IMR-90 (cell line): ENCODE results near the gene AHNAK2. TPM values are rescaled to one million over a fixed set of nuclear protein-coding genes. Genes with fewer than 3 reads are reported as not detected.

Experiments
- ATAC-seq: fragments of 200-7000 bp; cut with Tn5 transposase; 2 replicates; pipeline ENCODE4 v1.9.1; 2020; ENCODE audit warnings: low read depth, mild to moderate bottlenecking, moderate library complexity
- BruUV-seq: library from RNA; stranded (reverse); fragments of 400-500 nt; replicated peaks from 2 replicates; lab custom pipeline; 2021; lab: Mats Ljungman, UMichigan
- CTCF ChIA-PET: fragments of 300-600 bp; formaldehyde crosslinking; extraction: SDS; loops from one replicate; lab custom pipeline; 2021; ENCODE audit warnings: antibody characterized with exemption; lab: Yijun Ruan, JAX
- POLR2A ChIA-PET: fragments of 300-600 bp; sonication (Branson Sonifier 250); formaldehyde crosslinking; loops from one replicate; lab custom pipeline; 2022; ENCODE audit warnings: antibody characterized with exemption; ENCODE audit not compliant: unreplicated experiment; lab: Charles Lee
- DNase-seq: peaks from one replicate; pipeline ENCODE4 v3.0.0; 2013
- H2AFZ ChIP-seq: replicated peaks from 2 replicates; pipeline ENCODE3; 2013; ENCODE audit warnings: low read length, mild to moderate bottlenecking; ENCODE audit not compliant: poor library complexity
- H2AK5ac ChIP-seq: 2 replicates; pipeline ENCODE4 v1.6.1; 2013; ENCODE audit warnings: low read depth, low read length, inconsistent platforms
- H2AK9ac ChIP-seq: replicated peaks from 2 replicates; pipeline ENCODE3; 2013; ENCODE audit warnings: mild to moderate bottlenecking, low read depth, low read length, moderate library complexity; ENCODE audit not compliant: poor library complexity
- H2BK120ac ChIP-seq: 2 replicates; pipeline ENCODE4 v1.6.1; 2013; ENCODE audit warnings: low read depth, low read length, inconsistent platforms
- H2BK15ac ChIP-seq: 3 replicates; pipeline ENCODE4 v1.6.1; 2013; ENCODE audit warnings: low read depth, low read length, inconsistent platforms
- H2BK20ac ChIP-seq: 2 replicates; pipeline ENCODE4 v1.6.1; 2013; ENCODE audit warnings: low read depth, mild to moderate bottlenecking, inconsistent platforms, low read length, moderate library complexity
- H2BK5ac ChIP-seq: 2 replicates; pipeline ENCODE4 v1.6.1; 2013; ENCODE audit warnings: mild to moderate bottlenecking, low read depth, low read length, inconsistent platforms; ENCODE audit not compliant: poor library complexity, severe bottlenecking
- H3K14ac ChIP-seq: replicated peaks from 2 replicates; pipeline ENCODE4 v1.6.1; 2013; ENCODE audit warnings: low read depth, low read length, inconsistent platforms
- H3K18ac ChIP-seq: 2 replicates; pipeline ENCODE4 v1.6.1; 2013; ENCODE audit warnings: low read depth, low read length, control low read depth
- H3K23ac ChIP-seq: 2 replicates; pipeline ENCODE4 v1.6.1; 2013; ENCODE audit warnings: low read depth, low read length, inconsistent platforms
- H3K27ac ChIP-seq: 2 replicates; pipeline ENCODE4 v1.5.1; 2013; ENCODE audit warnings: mild to moderate bottlenecking, control low read depth, low read length; ENCODE audit not compliant: insufficient read depth
- H3K27me3 ChIP-seq: 2 replicates; pipeline ENCODE4 v1.6.1; 2013; ENCODE audit warnings: low read length; ENCODE audit not compliant: control insufficient read depth, insufficient read depth
- H3K36me3 ChIP-seq: 2 replicates; pipeline ENCODE4 v1.6.1; 2013; ENCODE audit warnings: low read length, mixed read lengths; ENCODE audit not compliant: control insufficient read depth, insufficient read depth
- H3K4ac ChIP-seq: 2 replicates; pipeline ENCODE4 v1.6.1; 2013; ENCODE audit warnings: low read depth, low read length, inconsistent platforms
- H3K4me1 ChIP-seq: 2 replicates; pipeline ENCODE4 v1.6.1; 2013; ENCODE audit warnings: low read length, mixed read lengths; ENCODE audit not compliant: control insufficient read depth, insufficient read depth
- H3K4me2 ChIP-seq: 2 replicates; pipeline ENCODE4 v1.6.1; 2013; ENCODE audit warnings: low read depth, mild to moderate bottlenecking, control low read depth, low read length, moderate library complexity
- H3K4me3 ChIP-seq: 2 replicates; pipeline ENCODE4 v1.5.1; 2013; ENCODE audit warnings: low read depth, mild to moderate bottlenecking, control low read depth, low read length, moderate library complexity; ENCODE audit not compliant: insufficient read depth
- H3K56ac ChIP-seq: 2 replicates; pipeline ENCODE4 v1.6.1; 2013; ENCODE audit warnings: low read length, inconsistent platforms; ENCODE audit not compliant: insufficient read depth; ENCODE audit errors: extremely low read depth
- H3K79me1 ChIP-seq, 2 experiments: 2 replicates each; pipeline ENCODE4 v1.6.1; 2013; ENCODE audit warnings: low read length in 2 of 2, inconsistent platforms in 1 of 2, low read depth in 1 of 2
- H3K9ac ChIP-seq: 2 replicates; pipeline ENCODE4 v1.6.1; 2013; ENCODE audit warnings: low read depth, low read length, control low read depth
- H3K9me1 ChIP-seq: 2 replicates; pipeline ENCODE4 v1.6.1; 2013; ENCODE audit warnings: low read length, inconsistent platforms; ENCODE audit not compliant: insufficient read depth
- H3K9me3 ChIP-seq: 2 replicates; pipeline ENCODE4 v1.6.1; 2013; ENCODE audit warnings: low read length; ENCODE audit not compliant: control insufficient read depth, insufficient read depth
- H4K20me1 ChIP-seq: 2 replicates; pipeline ENCODE4 v1.6.1; 2013; ENCODE audit warnings: low read length, inconsistent platforms; ENCODE audit not compliant: insufficient read depth
- H4K5ac ChIP-seq: 2 replicates; pipeline ENCODE4 v1.6.1; 2013; ENCODE audit warnings: mild to moderate bottlenecking, low read depth, low read length, control low read depth
- H4K8ac ChIP-seq, 2 experiments: 2 replicates each; pipeline ENCODE4 v1.6.1; 2013; ENCODE audit warnings: low read depth in 2 of 2, low read length in 2 of 2, control low read depth in 1 of 2, inconsistent platforms in 1 of 2
- H4K91ac ChIP-seq: 2 replicates; pipeline ENCODE4 v1.6.1; 2013; ENCODE audit warnings: low read depth, low read length, inconsistent platforms; ENCODE audit not compliant: insufficient read depth
- BHLHE40 ChIP-seq: fragments of 150-350 bp; IDR thresholded peaks from 2 replicates; pipeline ENCODE4 v1.6.1; 2016; ENCODE audit warnings: mild to moderate bottlenecking, low read depth, low read length
- CEBPB ChIP-seq: IDR thresholded peaks from 2 replicates; pipeline ENCODE4 v1.6.1; 2012; ENCODE audit warnings: low read depth, low read length, improper control_type of control experiment
- CHD1 ChIP-seq: IDR thresholded peaks from 2 replicates; pipeline ENCODE4 v1.6.1; 2012; ENCODE audit warnings: low read depth, low read length, improper control_type of control experiment
- ELK1 ChIP-seq: fragments of 150-350 bp; IDR thresholded peaks from 2 replicates; pipeline ENCODE4 v1.6.1; 2016; ENCODE audit warnings: low read depth, mild to moderate bottlenecking, low read length, moderate library complexity, borderline replicate concordance
- FOS ChIP-seq: fragments of 150-350 bp; IDR thresholded peaks from 2 replicates; pipeline ENCODE4 v1.6.1; 2016; ENCODE audit warnings: low read depth, low read length
- MAFK ChIP-seq: IDR thresholded peaks from 2 replicates; pipeline ENCODE4 v1.6.1; 2012; ENCODE audit warnings: low read depth, low read length, improper control_type of control experiment
- MAZ ChIP-seq: IDR thresholded peaks from 2 replicates; pipeline ENCODE4 v1.6.1; 2012; ENCODE audit warnings: low read depth, mild to moderate bottlenecking, low read length, improper control_type of control experiment, moderate library complexity, borderline replicate concordance
- MXI1 ChIP-seq: IDR thresholded peaks from 2 replicates; pipeline ENCODE4 v1.6.1; 2012; ENCODE audit warnings: low read depth, mild to moderate bottlenecking, low read length, moderate library complexity, borderline replicate concordance
- NFE2L2 ChIP-seq: fragments of 150-350 bp; IDR thresholded peaks from 2 replicates; pipeline ENCODE4 v1.6.1; 2016; ENCODE audit warnings: low read depth, mild to moderate bottlenecking, low read length
- POLR2A ChIP-seq: IDR thresholded peaks from 2 replicates; pipeline ENCODE4 v1.6.1; 2012; ENCODE audit warnings: mild to moderate bottlenecking, low read depth, low read length
- RAD21 ChIP-seq: IDR thresholded peaks from 2 replicates; pipeline ENCODE4 v1.6.1; 2012; ENCODE audit warnings: low read length, improper control_type of control experiment
- RCOR1 ChIP-seq: IDR thresholded peaks from 2 replicates; pipeline ENCODE4 v1.6.1; 2012; ENCODE audit warnings: mild to moderate bottlenecking, low read length, improper control_type of control experiment; ENCODE audit not compliant: insufficient replicate concordance
- RFX5 ChIP-seq: IDR thresholded peaks from 2 replicates; pipeline ENCODE4 v1.8.0; 2012; ENCODE audit warnings: low read depth, mild to moderate bottlenecking, low read length, moderate library complexity
- SMC3 ChIP-seq: fragments of 150-350 bp; IDR thresholded peaks from 2 replicates; pipeline ENCODE4 v1.6.1; 2016; ENCODE audit warnings: low read depth, mild to moderate bottlenecking, antibody characterized with exemption, low read length, moderate library complexity
- USF2 ChIP-seq: fragments of 150-350 bp; IDR thresholded peaks from 2 replicates; pipeline ENCODE4 v1.6.1; 2017; ENCODE audit warnings: mild to moderate bottlenecking, antibody characterized with exemption, low read length, low read depth
- WGBS, 2 experiments: methylation state at CpG; one replicate each; pipeline versions ENCODE4 v1.1.5 to v1.1.7; 2013; ENCODE audit warnings: missing lambda C conversion rate in 2 of 2; ENCODE audit not compliant: insufficient read length in 1 of 2; ENCODE audit errors: extremely low coverage in 2 of 2; 5-methylcytosine and 5-hydroxymethylcytosine counted together
- dilution Hi-C: fragments of 300-500 bp; cut with HindIII; formaldehyde crosslinking; loops from one replicate; pipeline ENCODE4 v1.14.3; 2018; ENCODE audit warnings: low sequenced_read_pairs; ENCODE audit not compliant: unreplicated experiment
- in situ Hi-C: fragments of 300-500 bp; cut with MboI; formaldehyde crosslinking; loops from 3 replicates; pipeline ENCODE4 v1.14.3; 2019; ENCODE audit warnings: low sequenced_read_pairs, inconsistent platforms, mixed read lengths
- intact Hi-C: fragments of 100-400 bp; cut with micrococcal nuclease; formaldehyde crosslinking; loops from 2 replicates; pipeline ENCODE4 v1.10.0; 2022
- polyA plus RNA-seq, 3 experiments: library from polyadenylated mRNA; depleted of rRNA; stranded (reverse); fragments of >200 nt; gene quantifications; 2 replicates each; pipeline ENCODE4 v1.2.3, GENCODE V29; 2012; ENCODE audit warnings: low replicate concordance in 1 of 3
- total RNA-seq: library from RNA; depleted of rRNA; stranded (reverse); fragments of >200 nt; gene quantifications from 2 replicates; pipeline ENCODE4 v1.2.3, GENCODE V29; 2012

AHNAK2 gene
- total and polyA plus RNA-seq, 2 of the 4 experiments (the other 2 are of a cell fraction) = 2.6 to 7.9 TPM

DNA sequence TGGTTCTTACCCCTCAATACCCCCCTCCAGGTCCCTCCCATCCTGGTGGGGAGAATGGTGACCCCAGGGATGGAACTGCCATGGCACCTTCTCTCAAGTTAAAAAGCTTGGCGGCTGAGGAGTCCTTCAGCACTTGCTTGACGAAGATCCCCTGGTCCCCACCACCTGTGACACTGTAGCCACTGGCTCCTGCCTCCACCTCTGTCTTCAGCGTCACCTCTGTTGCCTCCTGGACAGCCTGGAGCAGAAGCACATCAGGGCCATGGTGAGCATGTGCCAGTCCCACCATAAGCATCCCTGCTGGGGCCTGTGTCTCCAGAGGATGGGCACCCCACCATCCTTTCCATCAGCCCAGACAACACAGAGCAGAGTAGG, 22.8 kb downstream of the AHNAK2 start:
- BruUV-seq = no TSS peak

More for the DNA sequence above, 22.8 kb downstream of the AHNAK2 start:
- H2BK120ac ChIP-seq = no peak overlapping the region
- no peak overlapping the region for H4K5ac ChIP-seq
- H3K9me3 ChIP-seq = no peaks in the 10 kb centered on the region
- POLR2A ChIA-PET = no interaction called here
- H4K8ac ChIP-seq = no peak overlapping the region
- CTCF ChIA-PET = no interaction called here
- DNase-seq (no peak), ATAC-seq (no peak)
- H3K27me3 ChIP-seq = no peaks in the 10 kb centered on the region; the same call in 1 of the 2 replicates
- no peaks in the 10 kb centered on the region for H3K4me1 ChIP-seq
- H3K56ac ChIP-seq = no peak overlapping the region
- H3K9me1 ChIP-seq = no peaks in the 10 kb centered on the region
- H4K91ac ChIP-seq = no peak overlapping the region
- H3K18ac ChIP-seq = no peak overlapping the region
- intact Hi-C loops = no loop called here
- H3K36me3 ChIP-seq = peaks cover 2% of the 10 kb centered on the region; the same call in 1 of the 2 replicates
- dilution Hi-C loops = no loop called here
- H3K79me1 ChIP-seq = no peaks in the 10 kb centered on the region
- no peak overlapping the region for H3K4ac ChIP-seq
- H3K4me3 ChIP-seq = no peak overlapping the region
- no peak overlapping the region for H2BK20ac ChIP-seq
- no peak overlapping the region for H2AK5ac ChIP-seq
- in situ Hi-C loops = no loop called here
- H2BK15ac ChIP-seq = no peak overlapping the region
- H2AK9ac ChIP-seq = no peak overlapping the region
- WGBS, 2 experiments = no CpG with 5 or more reads among the region's 3 CpGs
- H3K14ac ChIP-seq = no peak overlapping the region
- H3K9ac ChIP-seq = no peak overlapping the region
- H3K27ac ChIP-seq = no peak overlapping the region
- no peaks in the 10 kb centered on the region for H4K20me1 ChIP-seq
- TF ChIP-seq CHD1 = no peak
- no peak for TF ChIP-seq BHLHE40
- TF ChIP-seq SMC3 = no peak
- TF ChIP-seq CEBPB = no peak
- no peak for TF ChIP-seq POLR2A
- TF ChIP-seq USF2 = no peak
- TF ChIP-seq MAZ = no peak
- TF ChIP-seq NFE2L2 = no peak
- no peak for TF ChIP-seq ELK1
- no peak for TF ChIP-seq RFX5
- no peak for TF ChIP-seq RCOR1
- no peak for TF ChIP-seq MAFK
- no peak for TF ChIP-seq MXI1
- no peak for TF ChIP-seq RAD21
- no peak for TF ChIP-seq FOS
- H2BK5ac ChIP-seq = no peak overlapping the region
- H3K4me2 ChIP-seq = no peak overlapping the region
- H3K23ac ChIP-seq = no peak overlapping the region
- no peak overlapping the region for H2AFZ ChIP-seq
